CD4-positive, alpha-beta T cell treated with Interleukin-1 beta for 1 hour (primary cell): ENCODE results near the gene IRF7.

ENCODE experiments used
- DNase-seq, 2 donors: peaks; one replicate each; pipeline ENCODE4 v3.0.0-alpha.2; 2020 to 2022

The IRF7 gene

GRCh38 chr11:563066-563811 lies 52.5 kb downstream of the IRF7 start:
- DNase-seq: no peak
